K562 (cell line): ENCODE measurements around the gene LRRC27. TPM values are rescaled to one million over a fixed set of nuclear protein-coding genes. Genes with fewer than 3 reads are reported as not detected.

Experiments
- ZNF609 ChIP-seq: sonication (generic); formaldehyde crosslinking; IDR thresholded peaks from 2 replicates; pipeline ENCODE4 v1.8.1; 2023; ENCODE audit warnings: missing genetic modification reagents, mild to moderate bottlenecking, borderline replicate concordance
- polyA plus RNA-seq, 8 experiments: library from polyadenylated mRNA; depleted of rRNA in 4 of 8; stranded (reverse) in 5 of 8; unstranded in 3 of 8; fragments of >200 nt; fragmentation: Nextera tagmentation in 2 of 8; fragmentation: Illumina TruSeq in 1 of 8; extraction: Ambion mirVana in 2 of 8; extraction: Trizol in 1 of 8; gene quantifications; 2 replicates each; pipeline versions ENCODE4 v1.2.1 to v1.2.3, GENCODE V29; 2011 to 2014; ENCODE audit warnings: inconsistent platforms in 1 of 8, missing spikeins in 1 of 8
- total RNA-seq, 7 experiments: library from RNA; depleted of rRNA in 6 of 7; stranded (reverse); fragments of >200 nt in 6 of 7; fragmentation: Illumina TruSeq in 2 of 7; extraction: Trizol in 2 of 7; gene quantifications; 2 replicates each; pipeline versions ENCODE4 v1.2.1 to v1.2.3, GENCODE V29; 2011 to 2021; ENCODE audit warnings: low replicate concordance in 1 of 7

LRRC27 gene
- total and polyA plus RNA-seq, 9 of the 15 experiments (the other 6 are each of a cell fraction or from before 2014, with no cell fraction given), result 0.10 to 2.7 (median 1.4) TPM

- no peak for TF ChIP-seq ZNF609 (CRISPR knock-in tag)
These were observed 96.5 kb downstream of the LRRC27 start (continued) for GRCh38 chr10:132428486-132428995.

Other genes with a start within 250 kb of the LRRC27 start
- not detected in 2 replicates for gene DPYSL4, start 145.2 kb upstream of the LRRC27 start, total RNA-seq (2014; rRNA removed)
- gene DPYSL4, start 145.2 kb upstream of the LRRC27 start, total RNA-seq (2014; rRNA removed; fragmentation: Illumina TruSeq; extraction: Trizol), result not detected in 2 replicates
- gene DPYSL4, start 145.2 kb upstream of the LRRC27 start, total RNA-seq (2015; rRNA removed; fragmentation: Illumina TruSeq; extraction: Trizol), result not detected in 2 replicates
- gene DPYSL4, start 145.2 kb upstream of the LRRC27 start, total RNA-seq (2021), result 0.11 TPM in 1 of 2 replicates, not detected in the other
- 0.03 TPM in 1 of 2 replicates, not detected in the other for gene DPYSL4, start 145.2 kb upstream of the LRRC27 start, polyA plus RNA-seq (2011; rRNA removed)
- not detected in 2 replicates for gene DPYSL4, start 145.2 kb upstream of the LRRC27 start, polyA plus RNA-seq (2014; fragmentation: Illumina TruSeq; extraction: Trizol)
- not detected for gene DPYSL4, start 145.2 kb upstream of the LRRC27 start, polyA plus RNA-seq (2014; fragmentation: Nextera tagmentation; extraction: Ambion mirVana)
- gene DPYSL4, start 145.2 kb upstream of the LRRC27 start, polyA plus RNA-seq (2014; rRNA removed), result not detected in 2 replicates
- 15.4 and 20.6 TPM in 2 replicates for gene STK32C, start 24.2 kb upstream of the LRRC27 start, total RNA-seq (2014; rRNA removed)
- gene STK32C, start 24.2 kb upstream of the LRRC27 start, total RNA-seq (2014; rRNA removed; fragmentation: Illumina TruSeq; extraction: Trizol), result 4.5 and 5.1 TPM in 2 replicates
- 6.5 and 8.3 TPM in 2 replicates for gene STK32C, start 24.2 kb upstream of the LRRC27 start, total RNA-seq (2015; rRNA removed; fragmentation: Illumina TruSeq; extraction: Trizol)
- gene STK32C, start 24.2 kb upstream of the LRRC27 start, total RNA-seq (2021), result 11.5 and 14.1 TPM in 2 replicates
- gene STK32C, start 24.2 kb upstream of the LRRC27 start, polyA plus RNA-seq (2011; rRNA removed), result 8.2 and 8.9 TPM in 2 replicates
- 4.7 and 9.7 TPM in 2 replicates for gene STK32C, start 24.2 kb upstream of the LRRC27 start, polyA plus RNA-seq (2014; fragmentation: Illumina TruSeq; extraction: Trizol)
- 1 to 10 TPM; 1.5 to 2.4 TPM for gene STK32C, start 24.2 kb upstream of the LRRC27 start, polyA plus RNA-seq (2014; fragmentation: Nextera tagmentation; extraction: Ambion mirVana)
- 18.5 and 20.9 TPM in 2 replicates for gene STK32C, start 24.2 kb upstream of the LRRC27 start, polyA plus RNA-seq (2014; rRNA removed)
- 7.5 and 10.4 TPM in 2 replicates for gene PWWP2B, start 65.0 kb downstream of the LRRC27 start, total RNA-seq (2014; rRNA removed)
- 0.64 and 0.80 TPM in 2 replicates for gene PWWP2B, start 65.0 kb downstream of the LRRC27 start, total RNA-seq (2014; rRNA removed; fragmentation: Illumina TruSeq; extraction: Trizol)
- 2.0 and 2.7 TPM in 2 replicates for gene PWWP2B, start 65.0 kb downstream of the LRRC27 start, total RNA-seq (2015; rRNA removed; fragmentation: Illumina TruSeq; extraction: Trizol)
- 9.2 and 9.8 TPM in 2 replicates for gene PWWP2B, start 65.0 kb downstream of the LRRC27 start, total RNA-seq (2021)
- gene PWWP2B, start 65.0 kb downstream of the LRRC27 start, polyA plus RNA-seq (2011; rRNA removed), result 1.2 and 1.7 TPM in 2 replicates
- 0.24 and 1.2 TPM in 2 replicates for gene PWWP2B, start 65.0 kb downstream of the LRRC27 start, polyA plus RNA-seq (2014; fragmentation: Illumina TruSeq; extraction: Trizol)
- under 1 TPM in 1 of 2 experiments, not detected in 1; 0.07 TPM for gene PWWP2B, start 65.0 kb downstream of the LRRC27 start, polyA plus RNA-seq (2014; fragmentation: Nextera tagmentation; extraction: Ambion mirVana)
- gene PWWP2B, start 65.0 kb downstream of the LRRC27 start, polyA plus RNA-seq (2014; rRNA removed), result 3.3 and 4.3 TPM in 2 replicates
- gene INPP5A, start 205.6 kb downstream of the LRRC27 start, total RNA-seq (2014; rRNA removed), result 8.8 TPM in 2 replicates
- 8.6 and 9.4 TPM in 2 replicates for gene INPP5A, start 205.6 kb downstream of the LRRC27 start, total RNA-seq (2014; rRNA removed; fragmentation: Illumina TruSeq; extraction: Trizol)
- 9.0 TPM in 2 replicates for gene INPP5A, start 205.6 kb downstream of the LRRC27 start, total RNA-seq (2015; rRNA removed; fragmentation: Illumina TruSeq; extraction: Trizol)
- gene INPP5A, start 205.6 kb downstream of the LRRC27 start, total RNA-seq (2021), result 10.1 and 11.6 TPM in 2 replicates
- gene INPP5A, start 205.6 kb downstream of the LRRC27 start, polyA plus RNA-seq (2011; rRNA removed), result 7.2 and 8.4 TPM in 2 replicates
- 6.5 and 7.7 TPM in 2 replicates for gene INPP5A, start 205.6 kb downstream of the LRRC27 start, polyA plus RNA-seq (2014; fragmentation: Illumina TruSeq; extraction: Trizol)
- gene INPP5A, start 205.6 kb downstream of the LRRC27 start, polyA plus RNA-seq (2014; fragmentation: Nextera tagmentation; extraction: Ambion mirVana), result 1 to 10 TPM in 1 of 2 experiments, under 1 TPM in 1; 0.66 to 1.1 TPM
- 6.9 and 7.5 TPM in 2 replicates for gene INPP5A, start 205.6 kb downstream of the LRRC27 start, polyA plus RNA-seq (2014; rRNA removed)